Fibroblast of lung (primary cell): ENCODE data around the gene URI1. TPM values are rescaled to one million over a fixed set of nuclear protein-coding genes. Genes with fewer than 3 reads are reported as not detected.

Source experiments
- DNase-seq, 2 donors: peaks; one replicate each; pipeline versions ENCODE4 v3.0.0 to v3.0.0-alpha.2; 2010; ENCODE audit warnings: low read depth in 2 of 2
- H2AFZ ChIP-seq: 2 replicates; pipeline ENCODE4 v1.5.1; 2012; ENCODE audit warnings: low read length, control low read depth, inconsistent platforms
- H3K27ac ChIP-seq: 2 replicates; pipeline ENCODE4 v1.5.1; 2011; ENCODE audit warnings: low read length, control low read depth; ENCODE audit not compliant: insufficient read depth
- H3K27me3 ChIP-seq: 2 replicates; pipeline ENCODE4 v1.5.1; 2011; ENCODE audit warnings: mild to moderate bottlenecking, low read length; ENCODE audit not compliant: control insufficient read depth, insufficient read depth
- H3K36me3 ChIP-seq: 2 replicates; pipeline ENCODE4 v1.5.1; 2011; ENCODE audit warnings: low read length; ENCODE audit not compliant: control insufficient read depth, insufficient read depth
- H3K4me1 ChIP-seq: 2 replicates; pipeline ENCODE4 v1.5.1; 2011; ENCODE audit warnings: low read length; ENCODE audit not compliant: control insufficient read depth, insufficient read depth; ENCODE audit errors: extremely low read depth
- H3K4me2 ChIP-seq: 2 replicates; pipeline ENCODE4 v1.5.1; 2011; ENCODE audit warnings: low read length, control low read depth; ENCODE audit not compliant: insufficient read depth; ENCODE audit errors: extremely low read depth
- H3K4me3 ChIP-seq, 4 experiments: fragments of 200-600 bp in 1 of 4; sonication (generic) in 1 of 4; replicated peaks in 1 of 4; 2 replicates each; pipeline ENCODE4 v1.5.1; 2011 to 2016; ENCODE audit warnings: low read length in 4 of 4, low read depth in 3 of 4, mild to moderate bottlenecking in 3 of 4, control low read depth in 2 of 4, inconsistent platforms in 1 of 4, mixed read lengths in 1 of 4; ENCODE audit not compliant: insufficient read depth in 1 of 4; ENCODE audit errors: control extremely low read depth in 1 of 4
- H3K79me2 ChIP-seq: 2 replicates; pipeline ENCODE4 v1.5.1; 2012; ENCODE audit warnings: mild to moderate bottlenecking, low read length, inconsistent platforms; ENCODE audit not compliant: control insufficient read depth, insufficient read depth
- H3K9ac ChIP-seq: 2 replicates; pipeline ENCODE4 v1.5.1; 2011; ENCODE audit warnings: mild to moderate bottlenecking, low read length, control low read depth; ENCODE audit not compliant: insufficient read depth
- H3K9me3 ChIP-seq: 2 replicates; pipeline ENCODE4 v1.5.1; 2012; ENCODE audit warnings: low read depth, low read length; ENCODE audit not compliant: control insufficient read depth, insufficient read depth
- H4K20me1 ChIP-seq: 2 replicates; pipeline ENCODE4 v1.5.1; 2011; ENCODE audit warnings: low read length; ENCODE audit not compliant: control insufficient read depth, insufficient read depth; ENCODE audit errors: extremely low read depth
- EZH2 ChIP-seq: IDR thresholded peaks from 2 replicates; pipeline ENCODE4 v1.5.1; 2012; ENCODE audit warnings: low read length, control low read depth, mild to moderate bottlenecking; ENCODE audit errors: missing control alignments
- polyA plus RNA-seq, 2 donors: library from polyadenylated mRNA; depleted of rRNA in 1 of 2; stranded (reverse) in 1 of 2; unstranded in 1 of 2; fragments of >200 nt; gene quantifications; 2 replicates each; pipeline ENCODE4 v1.2.1, GENCODE V29; 2011 to 2012; ENCODE audit warnings: missing spikeins in 1 of 2
- total RNA-seq: library from RNA; depleted of rRNA; stranded (reverse); fragments of >200 nt; gene quantifications from 2 replicates; pipeline ENCODE4 v1.2.1, GENCODE V29; 2014
- TF ChIP-seq, protein P1 (sequence below), 2 donors: IDR thresholded peaks in 1 of 2; conservative IDR thresholded peaks in 1 of 2; 1 replicate in 1 of 2; 2 replicates in 1 of 2; pipeline ENCODE4 v1.5.1; 2011 to 2012; ENCODE audit warnings: low read length in 2 of 2, control low read depth in 1 of 2, inconsistent platforms in 1 of 2, low read depth in 1 of 2, mild to moderate bottlenecking in 1 of 2

Gene URI1
- total and polyA plus RNA-seq, 2 donors (not counting 1 experiment from before 2014, with no cell fraction given): 62.6 to 77.4 TPM

GRCh38 chr19:30006207-30006606 lies 64.2 kb downstream of the URI1 start:
- no peak for DNase-seq
- Histone ChIP-seq H3K4me3 (no peak overlapping the region), H2AFZ (no peak overlapping the region), H3K36me3 (peaks cover 2% of the 10 kb centered on the region), H3K4me1 (no peaks in the 10 kb centered on the region), H3K9ac (no peak overlapping the region), H3K27ac (no peak overlapping the region), H3K9me3 (no peaks in the 10 kb centered on the region), H4K20me1 (no peaks in the 10 kb centered on the region), H3K4me2 (no peak overlapping the region), H3K27me3 (no peaks in the 10 kb centered on the region), H3K79me2 (no peaks in the 10 kb centered on the region)
- TF ChIP-seq, protein P1, sequence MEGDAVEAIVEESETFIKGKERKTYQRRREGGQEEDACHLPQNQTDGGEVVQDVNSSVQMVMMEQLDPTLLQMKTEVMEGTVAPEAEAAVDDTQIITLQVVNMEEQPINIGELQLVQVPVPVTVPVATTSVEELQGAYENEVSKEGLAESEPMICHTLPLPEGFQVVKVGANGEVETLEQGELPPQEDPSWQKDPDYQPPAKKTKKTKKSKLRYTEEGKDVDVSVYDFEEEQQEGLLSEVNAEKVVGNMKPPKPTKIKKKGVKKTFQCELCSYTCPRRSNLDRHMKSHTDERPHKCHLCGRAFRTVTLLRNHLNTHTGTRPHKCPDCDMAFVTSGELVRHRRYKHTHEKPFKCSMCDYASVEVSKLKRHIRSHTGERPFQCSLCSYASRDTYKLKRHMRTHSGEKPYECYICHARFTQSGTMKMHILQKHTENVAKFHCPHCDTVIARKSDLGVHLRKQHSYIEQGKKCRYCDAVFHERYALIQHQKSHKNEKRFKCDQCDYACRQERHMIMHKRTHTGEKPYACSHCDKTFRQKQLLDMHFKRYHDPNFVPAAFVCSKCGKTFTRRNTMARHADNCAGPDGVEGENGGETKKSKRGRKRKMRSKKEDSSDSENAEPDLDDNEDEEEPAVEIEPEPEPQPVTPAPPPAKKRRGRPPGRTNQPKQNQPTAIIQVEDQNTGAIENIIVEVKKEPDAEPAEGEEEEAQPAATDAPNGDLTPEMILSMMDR (conservative IDR thresholded peaks at IDR 0.05 in 1 of 2, IDR thresholded peaks at IDR 0.05 in 1 of 2; ENCODE audit: low read depth in 1 of 2, low read length in 2 of 2): no peak
- TF ChIP-seq EZH2: no peak

GRCh38 chr19:30008169-30008568 lies 66.1 kb downstream of the URI1 start:
- no peak for DNase-seq
- H2AFZ ChIP-seq: no peak overlapping the region
- peaks cover 4% of the 10 kb centered on the region for H3K36me3 ChIP-seq
- no peaks in the 10 kb centered on the region for H3K79me2 ChIP-seq
- no peak overlapping the region for H3K9ac ChIP-seq
- H3K4me3 ChIP-seq: no peak overlapping the region
- no peaks in the 10 kb centered on the region for H3K27me3 ChIP-seq
- H3K4me2 ChIP-seq: no peak overlapping the region
- H3K27ac ChIP-seq: no peak overlapping the region
- no peaks in the 10 kb centered on the region for H4K20me1 ChIP-seq
- H3K4me1 ChIP-seq: no peaks in the 10 kb centered on the region
- no peaks in the 10 kb centered on the region for H3K9me3 ChIP-seq
- TF ChIP-seq, protein P1 (conservative IDR thresholded peaks at IDR 0.05 in 1 of 2, IDR thresholded peaks at IDR 0.05 in 1 of 2; ENCODE audit: low read depth in 1 of 2, low read length in 2 of 2): no peak
- TF ChIP-seq EZH2: no peak

DNA sequence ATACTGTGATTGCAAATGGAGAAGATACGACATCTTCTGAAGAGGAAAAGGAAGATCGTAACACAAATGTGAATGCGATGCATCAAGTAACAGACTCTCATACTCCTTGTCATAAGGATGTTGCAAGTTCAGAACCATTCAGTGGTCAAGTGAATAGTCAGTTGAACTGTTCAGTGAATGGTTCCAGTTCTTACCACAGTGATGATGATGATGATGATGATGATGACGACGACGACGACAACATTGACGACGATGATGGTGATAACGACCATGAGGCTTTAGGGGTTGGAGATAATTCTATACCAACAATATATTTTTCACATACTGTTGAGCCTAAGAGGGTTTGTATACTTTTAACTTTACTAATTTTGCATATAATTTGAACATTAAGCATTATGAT lies 67.0 kb downstream of the URI1 start:
- TF ChIP-seq, protein P1 (conservative IDR thresholded peaks at IDR 0.05 in 1 of 2, IDR thresholded peaks at IDR 0.05 in 1 of 2; ENCODE audit: low read depth in 1 of 2, low read length in 2 of 2): no peak
- TF ChIP-seq EZH2: no peak
- no peak for DNase-seq
- H3K27ac ChIP-seq: no peak overlapping the region
- H3K4me1 ChIP-seq: no peaks in the 10 kb centered on the region
- no peaks in the 10 kb centered on the region for H3K79me2 ChIP-seq
- no peak overlapping the region for H3K4me3 ChIP-seq
- no peak overlapping the region for H3K9ac ChIP-seq
- H3K36me3 ChIP-seq: peaks cover 4% of the 10 kb centered on the region
- H2AFZ ChIP-seq: no peak overlapping the region
- H3K9me3 ChIP-seq: no peaks in the 10 kb centered on the region
- H3K4me2 ChIP-seq: no peak overlapping the region
- no peaks in the 10 kb centered on the region for H3K27me3 ChIP-seq
- no peaks in the 10 kb centered on the region for H4K20me1 ChIP-seq
